HepG2 (cell line): ENCODE results near the gene DOK4. TPM values are rescaled to one million over a fixed set of nuclear protein-coding genes. Genes with fewer than 3 reads are reported as not detected.
A peak's percentile ranks its signal among the peaks of the same experiment; 100 is the strongest.

Experiments used
- ETS1 ChIP-seq: sonication (generic); formaldehyde crosslinking; IDR thresholded peaks from 2 replicates; pipeline ENCODE4 v1.4.0; 2020; ENCODE audit warnings: missing genetic modification reagents
- HOXA3 ChIP-seq: sonication (generic); formaldehyde crosslinking; IDR thresholded peaks from 2 replicates; pipeline ENCODE4 v1.5.0; 2020; ENCODE audit warnings: missing genetic modification reagents
- KLF12 ChIP-seq: sonication (generic); formaldehyde crosslinking; IDR thresholded peaks from 2 replicates; pipeline ENCODE4 v1.4.0; 2020; ENCODE audit warnings: missing genetic modification reagents, borderline replicate concordance
- NFE2L1 ChIP-seq: sonication (generic); formaldehyde crosslinking; IDR thresholded peaks from 2 replicates; pipeline ENCODE4 v1.4.0; 2020; ENCODE audit warnings: missing genetic modification reagents, mild to moderate bottlenecking, borderline replicate concordance
- PRDM15 ChIP-seq: sonication (generic); formaldehyde crosslinking; IDR thresholded peaks from 2 replicates; pipeline ENCODE4 v1.4.0; 2020; ENCODE audit warnings: missing genetic modification reagents
- SIN3A ChIP-seq: IDR thresholded peaks from 2 replicates; pipeline ENCODE4 v1.6.1; 2011; ENCODE audit warnings: low read depth, mild to moderate bottlenecking, control low read depth, low read length, borderline replicate concordance
- TARDBP ChIP-seq: sonication (generic); formaldehyde crosslinking; IDR thresholded peaks from 2 replicates; pipeline ENCODE4 v1.8.0; 2022; ENCODE audit warnings: mild to moderate bottlenecking, missing genetic modification reagents
- ZFP62 ChIP-seq: sonication (generic); formaldehyde crosslinking; IDR thresholded peaks from 2 replicates; pipeline ENCODE4 v1.4.0; 2020; ENCODE audit warnings: missing genetic modification reagents
- ZNF574 ChIP-seq: sonication (generic); formaldehyde crosslinking; IDR thresholded peaks from 2 replicates; pipeline ENCODE4 v1.4.0; 2020; ENCODE audit warnings: missing genetic modification reagents
- ZNF607 ChIP-seq: sonication (generic); formaldehyde crosslinking; IDR thresholded peaks from 2 replicates; pipeline ENCODE4 v1.5.1; 2020; ENCODE audit warnings: missing genetic modification reagents, mild to moderate bottlenecking, borderline replicate concordance
- ZNF687 ChIP-seq: sonication (generic); formaldehyde crosslinking; IDR thresholded peaks from 2 replicates; pipeline ENCODE4 v1.5.1; 2020; ENCODE audit warnings: mild to moderate bottlenecking, missing genetic modification reagents, moderate library complexity
- ZNF746 ChIP-seq: sonication (generic); formaldehyde crosslinking; IDR thresholded peaks from 2 replicates; pipeline ENCODE4 v1.8.0; 2022; ENCODE audit warnings: mild to moderate bottlenecking, missing genetic modification reagents
- ZSCAN5A ChIP-seq: sonication (generic); formaldehyde crosslinking; IDR thresholded peaks from 2 replicates; pipeline ENCODE4 v1.8.0; 2022; ENCODE audit warnings: mild to moderate bottlenecking, missing genetic modification reagents, borderline replicate concordance
- polyA plus RNA-seq, 8 experiments: library from polyadenylated mRNA; depleted of rRNA in 3 of 8; stranded (reverse) in 7 of 8; unstranded in 1 of 8; fragments of >200 nt; fragmentation: Illumina TruSeq in 4 of 8; extraction: Trizol in 4 of 8; gene quantifications; 2 replicates each; pipeline versions ENCODE4 v1.2.1 to v1.2.3, GENCODE V29; 2011 to 2016; ENCODE audit warnings: low read depth in 4 of 8, missing spikeins in 1 of 8, mixed read lengths in 1 of 8; ENCODE audit not compliant: insufficient read depth in 1 of 8
- total RNA-seq, 5 experiments: library from RNA; depleted of rRNA; stranded (reverse); fragments of >200 nt; fragmentation: Illumina TruSeq; extraction: Trizol; gene quantifications; 2 replicates each; pipeline ENCODE4 v1.2.3, GENCODE V29; 2016; ENCODE audit warnings: low read depth in 1 of 5

The DOK4 gene
- total and polyA plus RNA-seq, 2 of the 13 experiments (the other 11 are each of a cell fraction or from before 2014, with no cell fraction given) = 52.7 to 70.0 TPM

- peak; percentile 33 for TF ChIP-seq HOXA3 (CRISPR knock-in tag)
- TF ChIP-seq ETS1 = 0 out of 2 replicates have a peak, but pooled peaks have one; percentile 43
- TF ChIP-seq KLF12 (CRISPR knock-in tag) = peak; percentile 26; the same call in 1 of the 2 replicates
- TF ChIP-seq TARDBP (CRISPR knock-in tag) = peak; percentile 12; the same call in 1 of the 2 replicates
- TF ChIP-seq ZNF687 (CRISPR knock-in tag) = peak; percentile 22; the same call in 1 of the 2 replicates
- peak; percentile 47; the same call in 1 of the 2 replicates for TF ChIP-seq SIN3A
- no peak for TF ChIP-seq NFE2L1 (CRISPR knock-in tag)
- peak; percentile 52 for TF ChIP-seq ZNF574 (CRISPR knock-in tag)
- TF ChIP-seq PRDM15 (CRISPR knock-in tag) = peak; percentile 77
- 0 out of 2 replicates have a peak, but pooled peaks have one; percentile 47 for TF ChIP-seq ZNF607 (CRISPR knock-in tag)
- 0 out of 2 replicates have a peak, but pooled peaks have one; percentile 20 for TF ChIP-seq ZNF746 (CRISPR knock-in tag)
- TF ChIP-seq ZSCAN5A = no peak
- no peak for TF ChIP-seq ZFP62
Measured at GRCh38 chr16:57485916-57486857, at the start of gene DOK4 (continued).
